ENCODE results near the gene HIC1. TPM values are rescaled to one million over a fixed set of nuclear protein-coding genes. Genes with fewer than 3 reads are reported as not detected.
A peak's percentile ranks its signal among the peaks of the same experiment; 100 is the strongest.

The HIC1 gene
- total RNA-seq, 1 experiment from 2014 or later: 0.59 TPM

GRCh38 chr17:2028737-2029136, 26.2 kb upstream of the HIC1 start:
- H3K4me3 ChIP-seq (ENCODE audit: low read depth, low read length): no peak overlapping the region
- H3K9me3 Mint-ChIP-seq (ENCODE audit: unreplicated experiment): no peaks in the 10 kb centered on the region
- POLR2A ChIA-PET: no interaction called here

GRCh38 chr17:2029911-2030778, 24.8 kb upstream of the HIC1 start, which contains the start of gene DPH1:
Gene DPH1 (plus strand): TSS chr17:2030153. CDS start chr17:2030170, 17 bp downstream.
- intact Hi-C loops (cut with micrococcal nuclease; ENCODE audit: unreplicated experiment): loop anchor here (1.0 kb wide), 1 partner anchor 122 kb away; no protein-coding TSS in a partner anchor
- H3K4me3 ChIP-seq (ENCODE audit: low read depth, low read length): peak within 1 kb of the TSS; percentile 91
- CTCF ChIA-PET: interaction anchor here (0.6 to 3.2 kb wide), 3 partner anchors 94 to 968 kb away, joined by 3 to 23 read pairs (median 4); no protein-coding TSS in a partner anchor
- H3K4me3 Mint-ChIP-seq (ENCODE audit: unreplicated experiment): peak within 1 kb of the TSS; percentile 96
- no peaks in the 10 kb centered on the region for H3K9me3 Mint-ChIP-seq (ENCODE audit: unreplicated experiment)
- no peaks in the 10 kb centered on the region for H3K27me3 ChIP-seq (replicated peaks; ENCODE audit: control insufficient read depth, insufficient read depth, low read length)
- POLR2A ChIA-PET: interaction anchor here (0.6 kb wide), 1 partner anchor 235 kb away, joined by 4 read pairs; no protein-coding TSS in a partner anchor
- BruUV-seq (replicated peaks): no TSS peak
- H3K9me3 ChIP-seq: no peaks in the 10 kb centered on the region
- DNase-seq: peak; percentile 91
- peak within 1 kb of the TSS; percentile 73 for H3K27ac Mint-ChIP-seq (ENCODE audit: unreplicated experiment)
- H3K4me1 Mint-ChIP-seq (ENCODE audit: low read depth, unreplicated experiment): peaks cover 6% of the 10 kb centered on the region
- H3K36me3 Mint-ChIP-seq (ENCODE audit: insufficient read depth, unreplicated experiment): peaks cover 5% of the 10 kb centered on the region
- peaks cover 7% of the 10 kb centered on the region; the same call in 1 of the 2 replicates for H3K4me1 ChIP-seq
- H3K36me3 ChIP-seq (ENCODE audit: control insufficient read depth, insufficient read depth, low read length): no peaks in the 10 kb centered on the region; the same call in 1 of the 2 replicates
- H3K27me3 Mint-ChIP-seq (ENCODE audit: insufficient read depth, unreplicated experiment): peaks cover 6% of the 10 kb centered on the region
- TF ChIP-seq CTCF (IDR thresholded peaks at IDR 0.05; ENCODE audit: insufficient read depth in 1 of 2, low read depth in 1 of 2, low read length in 1 of 2, severe bottlenecking in 1 of 2, unreplicated experiment in 1 of 2): peak in 1 of 2 experiments; percentile 55

More at GRCh38 chr17:2028737-2029136, 26.2 kb upstream of the HIC1 start:
- Mint-ChIP-seq H3K27ac (ENCODE audit: unreplicated experiment) (no peak overlapping the region), H3K27me3 (ENCODE audit: insufficient read depth, unreplicated experiment) (peaks cover 8% of the 10 kb centered on the region), H3K36me3 (ENCODE audit: insufficient read depth, unreplicated experiment) (peaks cover 11% of the 10 kb centered on the region), H3K4me3 (ENCODE audit: unreplicated experiment) (no peak overlapping the region), H3K4me1 (ENCODE audit: low read depth, unreplicated experiment) (peaks cover 6% of the 10 kb centered on the region)
- DNase-seq: no peak
- intact Hi-C loops (cut with micrococcal nuclease; ENCODE audit: unreplicated experiment): no loop called here
- TF ChIP-seq CTCF (IDR thresholded peaks at IDR 0.05; ENCODE audit: insufficient read depth in 1 of 2, low read depth in 1 of 2, low read length in 1 of 2, severe bottlenecking in 1 of 2, unreplicated experiment in 1 of 2): no peak
- H3K4me1 ChIP-seq: peaks cover 21% of the 10 kb centered on the region; the same call in 1 of the 2 replicates
- CTCF ChIA-PET: interaction anchor here (3.2 kb wide), 1 partner anchor 120 kb away, joined by 23 read pairs; no protein-coding TSS in a partner anchor
- no TSS peak for BruUV-seq (replicated peaks)
- no peaks in the 10 kb centered on the region; the same call in 1 of the 2 replicates for H3K36me3 ChIP-seq (ENCODE audit: control insufficient read depth, insufficient read depth, low read length)
- H3K27me3 ChIP-seq (replicated peaks; ENCODE audit: control insufficient read depth, insufficient read depth, low read length): peaks cover 4% of the 10 kb centered on the region; the same call in 1 of the 2 replicates
- H3K9me3 ChIP-seq: no peaks in the 10 kb centered on the region

GRCh38 chr17:2030779-2031163, 24.1 kb upstream of the HIC1 start:
- Histone ChIP-seq H3K4me1 (peaks cover 4% of the 10 kb centered on the region; the same call in 1 of the 2 replicates), H3K4me3 (ENCODE audit: low read depth, low read length) (peak overlapping the region; percentile 91), H3K36me3 (ENCODE audit: control insufficient read depth, insufficient read depth, low read length) (no peaks in the 10 kb centered on the region; the same call in 1 of the 2 replicates), H3K9me3 (no peaks in the 10 kb centered on the region), H3K27me3 (replicated peaks; ENCODE audit: control insufficient read depth, insufficient read depth, low read length) (no peaks in the 10 kb centered on the region)
- H3K9me3 Mint-ChIP-seq (ENCODE audit: unreplicated experiment): no peaks in the 10 kb centered on the region
- BruUV-seq (replicated peaks): TSS peak; percentile 64
- H3K36me3 Mint-ChIP-seq (ENCODE audit: insufficient read depth, unreplicated experiment): peaks cover 5% of the 10 kb centered on the region
- H3K27me3 Mint-ChIP-seq (ENCODE audit: insufficient read depth, unreplicated experiment): peaks cover 6% of the 10 kb centered on the region
- H3K4me1 Mint-ChIP-seq (ENCODE audit: low read depth, unreplicated experiment): peaks cover 6% of the 10 kb centered on the region
- peak overlapping the region; percentile 73 for H3K27ac Mint-ChIP-seq (ENCODE audit: unreplicated experiment)
- ChIA-PET POLR2A (no interaction called here), CTCF (interaction anchor here (3.2 kb wide), 1 partner anchor 122 kb away, joined by 23 read pairs; no protein-coding TSS in a partner anchor)
- peak overlapping the region; percentile 96 for H3K4me3 Mint-ChIP-seq (ENCODE audit: unreplicated experiment)
- TF ChIP-seq CTCF (IDR thresholded peaks at IDR 0.05; ENCODE audit: insufficient read depth in 1 of 2, low read depth in 1 of 2, low read length in 1 of 2, severe bottlenecking in 1 of 2, unreplicated experiment in 1 of 2): peak in 1 of 2 experiments; percentile 73
- DNase-seq: no peak
- intact Hi-C loops (cut with micrococcal nuclease; ENCODE audit: unreplicated experiment): loop anchor here (1.0 kb wide), 1 partner anchor 122 kb away; no protein-coding TSS in a partner anchor

Measured in Caco-2 (cell line).